Erythroblast (primary cell): ENCODE results near the gene CDH5.

Experiments
- GATA1 ChIP-seq: IDR thresholded peaks from 2 replicates; pipeline ENCODE4 v1.6.1; 2011; ENCODE audit warnings: low read depth, mild to moderate bottlenecking, control low read depth, low read length, moderate library complexity
- POLR2A ChIP-seq: IDR thresholded peaks from 2 replicates; pipeline ENCODE4 v1.6.1; 2011; ENCODE audit warnings: mild to moderate bottlenecking, low read length

- TF ChIP-seq POLR2A (no peak), GATA1 (no peak)
Observed at GRCh38 chr16:66372078-66372897, 5.8 kb downstream of the CDH5 start.
